Motor neuron (in vitro differentiated cells): ENCODE data around the gene AKAP12. TPM values are rescaled to one million over a fixed set of nuclear protein-coding genes. Genes with fewer than 3 reads are reported as not detected.

ENCODE experiments used
- ATAC-seq, 8 experiments: fragments of 200-7000 bp; cut with Tn5 transposase; replicated peaks in 6 of 8; 2 replicates each; pipeline ENCODE4 v1.8.0; 2021; ENCODE audit warnings: mild to moderate bottlenecking in 8 of 8, moderate library complexity in 8 of 8
- H3K27ac ChIP-seq, 2 donors: fragments of 250-450 bp; sonication (Bioruptor Pico); 2 replicates each; pipeline ENCODE4 v1.9.0; 2021; ENCODE audit warnings: antibody characterized with exemption in 2 of 2, mild to moderate bottlenecking in 2 of 2, moderate library complexity in 1 of 2
- H3K4me1 ChIP-seq, 2 donors: fragments of 250-450 bp; sonication (Bioruptor Pico); replicated peaks in 1 of 2; 2 replicates each; pipeline ENCODE4 v1.6.1; 2021; ENCODE audit warnings: antibody characterized with exemption in 2 of 2, mild to moderate bottlenecking in 2 of 2, moderate library complexity in 1 of 2
- H3K4me3 ChIP-seq, 5 donors: fragments of 250-450 bp; sonication (Bioruptor Pico); 2 replicates each; pipeline ENCODE4 v1.9.0; 2021; ENCODE audit warnings: antibody characterized with exemption in 5 of 5, mild to moderate bottlenecking in 5 of 5, moderate library complexity in 4 of 5
- WGBS, 10 experiments: fragments of 450-650 bp; shearing (Covaris generic); methylation state at CpG; one replicate each; pipeline ENCODE4 v1.0.0; 2022; 5-methylcytosine and 5-hydroxymethylcytosine counted together
- in situ Hi-C, 9 experiments: fragments of 400-800 bp; cut with MboI; loops; one replicate each; pipeline ENCODE4 v1.15.0; 2021; ENCODE audit warnings: low sequenced_read_pairs in 9 of 9, low pct_unique_long_range_greater_than_20kb in 2 of 9; ENCODE audit not compliant: unreplicated experiment in 9 of 9
- total RNA-seq, 8 experiments: library from RNA; unstranded; fragments of 300-600 nt; gene quantifications; 2 replicates each; pipeline versions ENCODE4 v1.2.3 to v1.2.4, GENCODE V29; 2022

The AKAP12 gene
- total RNA-seq, 8 experiments from 2014 or later: 71.1 to 553 (median 180) TPM

DNA sequence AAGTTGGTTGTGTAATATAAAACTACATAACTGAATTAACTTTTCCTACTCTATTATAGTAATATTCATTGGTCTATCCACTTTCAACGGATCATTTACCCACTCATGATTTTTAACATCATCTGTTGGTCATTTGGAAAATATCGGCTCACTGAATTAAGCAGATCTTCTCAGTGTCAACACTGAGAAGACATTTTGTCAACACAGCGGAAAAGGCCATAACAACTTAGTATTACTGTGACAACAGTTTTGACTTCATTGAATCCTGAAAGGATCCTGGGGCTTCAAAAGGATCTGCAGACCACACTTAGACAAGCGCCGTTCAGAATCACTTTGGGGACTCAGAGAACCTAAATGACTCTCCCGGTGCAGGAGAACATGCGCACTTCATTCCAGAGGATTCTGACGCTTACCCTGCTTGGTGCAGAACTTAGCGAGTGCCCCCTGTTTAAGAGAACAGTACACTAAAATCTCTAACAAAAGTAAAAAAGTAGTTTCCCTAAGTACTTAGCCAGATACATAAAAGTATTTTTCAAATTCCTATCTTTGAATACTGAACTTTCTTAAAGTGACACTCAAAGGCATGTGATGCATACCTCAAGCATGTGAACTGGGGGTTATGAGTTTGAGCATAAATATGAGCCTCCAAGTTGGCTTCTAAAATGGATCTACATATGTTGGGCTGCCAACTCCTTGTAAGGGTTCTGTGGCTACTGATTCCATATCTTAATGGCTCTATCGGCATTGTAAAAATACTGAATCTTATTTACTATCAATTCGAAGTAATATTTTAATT lies 147.6 kb downstream of the AKAP12 start:
- Histone ChIP-seq H3K4me3 (no peak overlapping the region), H3K4me1 (peaks cover 0 to 9% of the 10 kb centered on the region in 2 donors), H3K27ac (no peak overlapping the region)
- 62 to 96% (median 77%) methylated on average over 4 to 11 of the region's 11 CpGs for WGBS, 10 experiments
- no peak for ATAC-seq
- in situ Hi-C loops: no loop called here

DNA sequence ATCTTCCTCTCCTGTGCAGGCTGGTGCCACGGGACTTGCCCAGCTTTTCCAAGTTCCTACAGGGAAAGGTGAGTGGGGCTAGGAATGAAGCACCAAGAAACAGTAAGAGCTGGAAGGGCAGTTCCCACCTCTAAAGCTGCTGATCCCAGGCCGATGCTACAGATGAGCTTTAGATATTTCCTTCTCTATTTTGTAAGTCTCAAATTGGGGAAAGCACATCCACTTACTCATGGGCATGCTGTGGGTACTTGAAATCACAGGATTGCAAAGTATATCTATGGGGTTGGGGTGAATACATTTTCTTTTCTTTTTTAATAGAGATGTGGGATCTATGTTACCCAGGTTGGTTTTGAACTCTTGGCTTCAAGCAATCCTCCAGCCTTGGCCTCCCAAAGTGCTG lies 148.5 kb downstream of the AKAP12 start:
- Histone ChIP-seq H3K4me1 (peaks cover 6 to 18% of the 10 kb centered on the region in 2 donors), H3K27ac (no peak overlapping the region), H3K4me3 (no peak overlapping the region)
- in situ Hi-C loops: no loop called here
- 86 to 100% (median 100%) methylated on average over 1 to 2 of the region's 2 CpGs; no CpG with 5 or more reads in 3 of the 10 experiments for WGBS, 10 experiments
- no peak for ATAC-seq

DNA sequence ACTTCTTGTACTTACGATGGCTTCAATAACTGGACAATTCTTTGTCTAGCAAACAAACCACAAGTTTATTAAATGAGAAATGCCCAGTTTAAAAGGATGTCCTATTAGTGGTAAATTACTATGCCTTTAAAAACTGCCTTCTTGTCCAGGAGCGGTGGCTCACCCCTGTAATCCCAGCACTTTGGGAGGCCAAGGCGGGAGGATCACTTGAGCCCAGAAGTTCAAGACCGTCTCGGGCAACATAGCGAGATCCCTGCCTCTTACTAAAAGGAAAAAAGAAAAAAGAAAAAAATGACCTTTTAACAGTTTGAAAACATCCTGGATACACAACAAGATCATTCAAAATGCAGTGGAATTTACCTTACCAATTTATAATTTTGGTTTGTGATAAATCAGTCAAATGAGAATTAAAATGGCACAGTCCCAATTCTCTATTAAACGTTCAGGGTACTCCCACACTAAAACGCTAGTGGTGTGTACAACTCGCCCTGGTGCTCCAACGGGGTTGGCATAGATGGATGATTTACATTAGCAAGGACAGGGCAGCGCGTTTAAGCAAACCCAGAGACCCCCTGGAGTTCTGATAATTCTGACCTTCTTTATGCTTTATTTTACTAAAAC lies 149.3 kb downstream of the AKAP12 start:
- Histone ChIP-seq H3K4me3 (peak overlapping the region; percentile 84 to 96 (median 87)), H3K4me1 (peaks cover 8 to 22% of the 10 kb centered on the region in 2 donors), H3K27ac (peak overlapping the region; percentile 94 to 99)
- WGBS, 10 experiments: 25 to 67% (median 38%) methylated on average over 1 to 11 of the region's 12 CpGs; no CpG with 5 or more reads in 1 of the 10 experiments
- in situ Hi-C loops: no loop called here
- no peak for ATAC-seq

DNA sequence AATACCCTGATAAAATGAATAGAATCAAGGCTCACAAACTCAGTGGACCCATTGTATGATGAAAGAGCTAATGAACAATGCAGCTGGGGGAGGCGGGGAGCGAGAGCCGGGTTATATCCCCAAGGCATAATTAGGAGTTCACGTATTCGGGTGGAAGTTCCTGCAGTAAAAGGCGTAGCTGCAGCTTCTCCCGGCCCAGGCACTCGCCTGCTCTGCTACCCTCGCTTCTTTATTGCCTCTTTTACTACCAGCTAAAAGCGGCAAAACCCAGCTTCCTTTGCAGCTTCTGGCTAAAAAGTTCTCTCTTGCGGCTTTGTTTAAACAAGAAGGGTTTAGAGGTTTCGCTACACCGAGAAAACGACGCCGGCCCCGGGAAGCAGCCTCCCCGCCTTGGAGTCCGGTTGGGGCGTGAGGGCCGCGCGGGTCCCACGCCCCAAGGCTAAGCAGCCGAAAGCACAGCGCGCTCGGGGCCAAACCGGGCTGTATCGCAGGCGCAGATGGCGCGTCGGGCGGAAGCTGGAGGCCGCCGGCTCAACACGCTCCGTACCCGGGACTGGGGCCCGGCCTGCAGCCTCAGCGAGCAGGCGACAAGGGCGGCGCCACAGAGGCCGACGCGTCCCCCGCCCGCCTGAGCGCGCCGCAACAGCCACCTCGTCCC lies 150.0 kb downstream of the AKAP12 start:
- ATAC-seq: peak; percentile 10 to 76 (median 68)
- Histone ChIP-seq H3K4me1 (peaks cover 8 to 22% of the 10 kb centered on the region in 2 donors), H3K27ac (peak overlapping the region; percentile 94 to 99), H3K4me3 (peak overlapping the region; percentile 84 to 96 (median 87))
- in situ Hi-C loops: no loop called here
- WGBS, 10 experiments: 0 to 3% (median 0%) methylated on average over 3 to 12 of the region's 54 CpGs; no CpG with 5 or more reads in 1 of the 10 experiments

DNA sequence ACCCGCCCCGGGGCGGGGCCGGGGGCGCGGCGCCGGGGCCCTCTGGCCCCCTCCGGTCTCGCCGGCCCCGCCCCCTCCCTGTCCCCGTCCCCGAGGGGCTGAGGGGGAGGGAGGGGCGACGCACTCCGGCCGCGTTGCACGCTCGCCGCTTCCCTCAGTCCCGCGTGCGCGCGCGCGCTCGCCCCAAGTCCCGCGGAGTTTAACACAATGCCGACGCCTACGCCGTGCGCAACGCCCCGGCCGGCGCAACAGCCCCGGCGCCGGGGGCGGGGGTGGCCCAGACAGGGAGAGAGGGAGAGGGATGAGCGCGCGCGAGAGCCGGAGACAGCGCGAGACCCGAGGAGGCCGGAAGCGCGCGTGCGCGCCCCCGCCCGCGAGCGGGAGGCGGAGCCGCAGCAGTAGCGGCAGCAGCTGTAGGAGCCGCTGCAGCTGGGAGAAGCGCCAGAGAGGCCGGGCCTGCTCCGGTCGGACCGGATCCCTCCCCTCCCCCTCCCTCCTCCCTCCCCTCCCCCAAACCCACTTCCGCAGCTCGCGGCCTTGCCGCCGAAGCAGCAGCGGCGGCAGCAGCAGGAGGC lies 150.6 kb downstream of the AKAP12 start:
- in situ Hi-C loops: no loop called here
- peak; percentile 69 to 89 (median 86) for ATAC-seq
- Histone ChIP-seq H3K4me1 (peaks cover 8 to 22% of the 10 kb centered on the region in 2 donors), H3K27ac (peak overlapping the region; percentile 98 to 99), H3K4me3 (peak overlapping the region; percentile 84 to 96 (median 87))
- WGBS, 10 experiments: no CpG with 5 or more reads among the region's 79 CpGs

DNA sequence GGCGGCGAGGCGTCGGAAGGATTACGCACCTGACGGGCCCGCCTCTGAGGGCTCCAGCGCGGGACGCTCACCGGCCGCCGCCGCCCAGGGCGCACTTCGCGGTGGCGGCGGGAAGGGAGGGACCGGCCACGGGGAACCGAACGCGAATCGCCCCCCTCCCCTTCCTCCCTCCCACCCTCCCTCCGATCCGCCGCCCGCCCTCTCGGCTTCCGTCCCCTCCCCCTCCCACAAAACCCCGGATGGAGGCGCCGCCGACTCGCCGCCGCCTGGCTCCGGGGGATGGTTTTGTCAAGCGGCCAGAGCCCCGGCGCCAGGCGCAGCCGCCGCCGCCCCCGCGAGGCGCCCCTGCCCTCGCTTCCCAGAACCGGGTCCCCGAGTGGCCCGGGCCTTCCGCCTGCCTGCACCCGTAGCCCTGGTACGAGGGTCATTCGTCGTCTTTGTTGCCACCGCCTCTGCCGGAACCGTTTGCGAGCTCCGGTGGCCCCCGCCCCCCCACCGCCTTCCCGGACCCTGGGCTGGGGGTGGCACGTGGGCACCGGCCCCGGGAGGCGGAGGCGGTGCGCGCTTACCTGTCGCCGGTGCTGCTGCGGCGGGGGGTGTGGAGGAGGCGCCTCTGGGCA lies 151.2 kb downstream of the AKAP12 start:
- peaks cover 8 to 22% of the 10 kb centered on the region in 2 donors for H3K4me1 ChIP-seq
- in situ Hi-C loops: no loop called here
- peak overlapping the region; percentile 98 to 99 for H3K27ac ChIP-seq
- WGBS, 10 experiments: no CpG with 5 or more reads among the region's 78 CpGs
- ATAC-seq: peak in 5 of 8 experiments; percentile 0 to 24 (median 14)
- peak overlapping the region; percentile 84 to 96 (median 87) for H3K4me3 ChIP-seq

DNA sequence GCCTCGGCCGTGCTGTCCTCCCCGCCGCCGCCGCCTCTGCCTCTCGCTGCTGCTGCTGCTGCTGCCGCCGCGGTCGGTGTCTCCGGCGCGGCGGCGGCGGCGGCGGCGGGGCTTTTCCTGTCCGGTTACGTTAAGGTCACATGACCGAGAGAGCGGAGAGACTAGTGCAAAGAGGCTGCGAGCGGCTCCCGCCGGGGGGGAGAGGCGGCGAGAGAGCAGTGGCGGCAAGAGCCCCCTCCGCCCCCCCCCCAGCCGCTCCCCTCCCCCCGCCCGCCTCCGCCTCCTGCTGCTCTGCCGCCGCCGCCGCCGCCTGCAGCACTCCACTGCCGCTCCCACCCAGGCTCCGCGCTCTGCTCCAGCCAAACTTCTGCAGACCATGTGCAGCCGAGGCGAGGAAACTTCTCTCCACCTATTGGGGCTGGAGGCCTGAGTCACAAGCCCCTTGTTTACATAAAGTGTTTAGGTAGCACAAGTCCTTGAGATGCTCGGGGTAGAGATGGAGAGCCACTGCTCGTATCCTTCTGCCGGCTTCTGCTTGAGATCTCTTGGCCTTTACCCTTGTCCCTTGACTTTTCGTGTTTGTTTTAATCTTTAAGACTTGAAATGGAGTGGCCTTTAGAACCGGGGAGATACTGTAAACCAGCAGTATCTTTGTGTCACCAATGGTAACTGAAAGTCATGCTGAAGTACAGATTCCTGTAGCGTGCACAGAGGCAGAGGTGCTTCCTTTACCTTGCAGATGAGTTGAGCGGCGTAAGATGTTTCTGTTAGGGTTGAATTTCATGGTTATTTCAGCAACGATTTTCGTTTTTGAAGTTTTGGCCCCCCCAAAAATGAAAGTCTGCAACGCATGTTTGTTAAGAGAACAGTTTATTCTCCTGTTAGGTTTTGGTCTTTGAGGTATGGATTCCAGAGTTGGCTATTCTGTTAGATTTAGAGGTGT lies 152.0 kb downstream of the AKAP12 start, which contains the start of gene ZBTB2:
Gene ZBTB2, minus strand, starts transcription at position 89 of the 943 bp plus-strand sequence. CDS start 17,922 bp downstream, outside the sequence.
- ATAC-seq: peak; percentile 0 to 44 (median 8)
- Histone ChIP-seq H3K4me1 (peaks cover 8 to 22% of the 10 kb centered on the region in 2 donors), H3K27ac (peak within 1 kb of the TSS; percentile 98 to 99), H3K4me3 (peak within 1 kb of the TSS; percentile 84 to 96 (median 87))
- WGBS, 10 experiments: 0 to 12% (median 1%) methylated on average over 2 to 9 of the region's 57 CpGs; no CpG with 5 or more reads in 2 of the 10 experiments
- in situ Hi-C loops: no loop called here

DNA sequence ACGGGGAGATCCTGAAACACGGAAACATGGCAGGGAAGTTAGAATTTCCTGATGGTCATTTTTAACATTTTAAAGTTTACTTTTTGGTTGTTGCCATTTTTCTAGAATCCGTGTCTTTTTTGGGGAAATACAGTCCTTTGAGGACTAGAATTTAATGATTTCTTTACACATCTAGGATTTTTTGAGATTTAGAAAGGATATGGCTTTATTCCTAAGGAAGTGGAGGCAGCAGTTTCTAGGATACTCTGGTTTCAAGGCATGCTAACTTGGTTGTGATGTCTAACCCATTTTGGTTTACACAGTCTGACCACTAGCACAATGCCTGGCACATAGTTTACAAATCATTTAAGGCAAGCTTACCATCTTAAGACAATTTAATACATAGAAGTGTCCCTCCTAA lies 152.7 kb downstream of the AKAP12 start:
- peaks cover 8 to 22% of the 10 kb centered on the region in 2 donors for H3K4me1 ChIP-seq
- WGBS, 10 experiments: 0 to 22% (median 2%) methylated on average over 1 to 3 of the region's 3 CpGs
- no peak for ATAC-seq
- H3K27ac ChIP-seq: peak overlapping the region in 1 of 2 donors; percentile 99
- in situ Hi-C loops: no loop called here
- H3K4me3 ChIP-seq: peak overlapping the region; percentile 84 to 96 (median 87)

DNA sequence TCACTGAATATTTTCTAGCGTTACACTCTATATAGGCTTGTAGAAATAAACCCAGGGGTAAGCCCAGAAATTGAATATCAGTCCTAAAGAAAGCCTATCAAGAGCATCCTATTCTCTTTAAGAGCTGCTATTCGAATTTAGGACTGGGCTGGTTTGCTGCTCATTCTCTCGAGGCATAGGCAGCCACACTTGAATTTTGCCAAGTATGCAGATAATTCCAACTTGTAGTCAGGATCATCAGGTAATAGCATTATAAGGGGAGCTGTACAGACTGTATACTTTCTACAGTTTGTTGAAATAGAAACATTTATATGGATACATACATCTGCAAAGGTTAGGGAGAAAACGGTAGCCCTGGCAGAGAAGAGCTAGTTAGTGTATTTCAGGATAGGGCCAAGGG lies 153.6 kb downstream of the AKAP12 start:
- WGBS, 10 experiments: 0 to 100% (median 82%) methylated on average over 1 to 4 of the region's 4 CpGs
- no peak for ATAC-seq
- in situ Hi-C loops: no loop called here
- Histone ChIP-seq H3K27ac (no peak overlapping the region), H3K4me3 (no peak overlapping the region), H3K4me1 (peaks cover 8 to 22% of the 10 kb centered on the region in 2 donors)

DNA sequence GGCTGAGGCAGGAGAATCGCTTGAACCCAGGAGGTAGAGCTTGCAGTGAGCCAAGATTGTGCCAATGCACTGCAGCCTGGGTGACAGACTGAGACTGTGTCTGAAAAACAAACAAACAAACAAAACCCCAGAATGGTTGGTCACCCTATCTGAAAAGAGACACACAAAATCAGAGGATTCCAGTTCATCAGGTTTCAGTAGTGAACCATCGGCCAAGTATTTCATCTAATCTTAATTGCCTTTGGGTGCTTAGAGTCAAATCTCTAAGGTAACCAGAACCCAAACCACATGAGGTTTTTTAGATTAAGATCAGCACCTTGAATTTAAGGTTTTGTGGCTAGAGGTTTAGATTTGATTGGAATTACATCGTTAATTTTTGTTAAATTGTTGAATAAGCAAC lies 159.9 kb downstream of the AKAP12 start:
- in situ Hi-C loops: no loop called here
- Histone ChIP-seq H3K4me1 (no peaks in the 10 kb centered on the region), H3K4me3 (no peak overlapping the region), H3K27ac (no peak overlapping the region)
- WGBS, 10 experiments: 80 to 100% (median 98%) methylated on average over 1 to 3 of the region's 3 CpGs
- ATAC-seq: no peak

DNA sequence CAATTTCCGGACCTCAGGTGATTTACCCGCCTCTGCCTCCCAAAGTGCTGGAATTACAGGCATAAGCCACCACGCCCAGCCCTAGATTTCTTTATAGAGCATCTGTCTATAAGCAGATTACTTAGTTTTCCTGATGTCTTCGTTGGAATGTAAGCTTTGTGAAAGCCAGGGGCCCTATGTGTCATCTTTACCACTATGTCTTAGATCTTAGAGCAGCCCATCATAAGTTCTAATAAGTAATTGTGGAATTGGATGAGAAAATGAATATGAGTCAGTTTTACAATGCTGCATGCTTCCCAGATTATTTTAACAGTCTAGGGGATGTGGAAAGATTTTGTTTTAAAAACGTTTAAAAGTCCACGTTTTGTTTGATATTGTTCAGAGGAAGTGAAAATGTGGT lies 160.7 kb downstream of the AKAP12 start:
- no peak for ATAC-seq
- no peaks in the 10 kb centered on the region for H3K4me1 ChIP-seq
- H3K27ac ChIP-seq: no peak overlapping the region
- no peak overlapping the region for H3K4me3 ChIP-seq
- in situ Hi-C loops: no loop called here
- 35 to 100% (median 69%) methylated on average over 1 to 6 of the region's 6 CpGs; no CpG with 5 or more reads in 1 of the 10 experiments for WGBS, 10 experiments
